Activated CD4-positive, alpha-beta T cell treated with anti-CD3 and anti-CD28 coated beads for 36 hours (primary cell): ENCODE data around the gene MYO1C. TPM values are rescaled to one million over a fixed set of nuclear protein-coding genes. Genes with fewer than 3 reads are reported as not detected.

Experiments used
- ATAC-seq: fragments of 200-7000 bp; cut with Tn5 transposase; one replicate; pipeline ENCODE4 v1.10.0; 2021; ENCODE audit warnings: mild to moderate bottlenecking, moderate library complexity
- CTCF ChIA-PET: fragments of 350-600 bp; sonication (Branson Sonifier 250); formaldehyde crosslinking; loops from one replicate; lab custom pipeline; 2021; ENCODE audit warnings: antibody characterized with exemption; lab: Charles Lee
- POLR2A ChIA-PET: fragments of 350-600 bp; sonication (Branson Sonifier 250); formaldehyde crosslinking; loops from one replicate; lab custom pipeline; 2021; ENCODE audit warnings: antibody characterized with exemption, inconsistent platforms; lab: Charles Lee
- DNase-seq: peaks from one replicate; pipeline ENCODE4 v3.0.0-alpha.2; 2020
- H3K27ac Mint-ChIP-seq: one replicate; pipeline ENCODE4 v1.8.0; 2021; ENCODE audit warnings: mixed read lengths
- H3K27me3 Mint-ChIP-seq: one replicate; pipeline ENCODE4 v1.8.0; 2021; ENCODE audit warnings: mixed read lengths
- H3K36me3 Mint-ChIP-seq: one replicate; pipeline ENCODE4 v1.8.0; 2021; ENCODE audit warnings: low read depth, mixed read lengths
- H3K4me1 Mint-ChIP-seq: one replicate; pipeline ENCODE4 v1.8.0; 2021; ENCODE audit warnings: mixed read lengths
- H3K4me3 Mint-ChIP-seq: one replicate; pipeline ENCODE4 v1.8.0; 2021; ENCODE audit warnings: mild to moderate bottlenecking, moderate library complexity, mixed read lengths
- H3K9me3 Mint-ChIP-seq: one replicate; pipeline ENCODE4 v1.8.0; 2021; ENCODE audit warnings: low read depth, mixed read lengths
- intact Hi-C, 2 experiments: fragments of 100-400 bp; cut with DNase I in 1 of 2; cut with micrococcal nuclease in 1 of 2; formaldehyde crosslinking; loops; one replicate each; pipeline versions ENCODE4 v1.14.2 to v1.15.1; 2022 to 2024; cut with DNase I, micrococcal nuclease
- total RNA-seq, 2 experiments: library from RNA; stranded (reverse); gene quantifications; one replicate each; pipeline ENCODE4 v1.2.3, GENCODE V29; 2021

MYO1C gene
- total RNA-seq, 2 experiments from 2014 or later, result 21.7 to 24.1 TPM

DNA sequence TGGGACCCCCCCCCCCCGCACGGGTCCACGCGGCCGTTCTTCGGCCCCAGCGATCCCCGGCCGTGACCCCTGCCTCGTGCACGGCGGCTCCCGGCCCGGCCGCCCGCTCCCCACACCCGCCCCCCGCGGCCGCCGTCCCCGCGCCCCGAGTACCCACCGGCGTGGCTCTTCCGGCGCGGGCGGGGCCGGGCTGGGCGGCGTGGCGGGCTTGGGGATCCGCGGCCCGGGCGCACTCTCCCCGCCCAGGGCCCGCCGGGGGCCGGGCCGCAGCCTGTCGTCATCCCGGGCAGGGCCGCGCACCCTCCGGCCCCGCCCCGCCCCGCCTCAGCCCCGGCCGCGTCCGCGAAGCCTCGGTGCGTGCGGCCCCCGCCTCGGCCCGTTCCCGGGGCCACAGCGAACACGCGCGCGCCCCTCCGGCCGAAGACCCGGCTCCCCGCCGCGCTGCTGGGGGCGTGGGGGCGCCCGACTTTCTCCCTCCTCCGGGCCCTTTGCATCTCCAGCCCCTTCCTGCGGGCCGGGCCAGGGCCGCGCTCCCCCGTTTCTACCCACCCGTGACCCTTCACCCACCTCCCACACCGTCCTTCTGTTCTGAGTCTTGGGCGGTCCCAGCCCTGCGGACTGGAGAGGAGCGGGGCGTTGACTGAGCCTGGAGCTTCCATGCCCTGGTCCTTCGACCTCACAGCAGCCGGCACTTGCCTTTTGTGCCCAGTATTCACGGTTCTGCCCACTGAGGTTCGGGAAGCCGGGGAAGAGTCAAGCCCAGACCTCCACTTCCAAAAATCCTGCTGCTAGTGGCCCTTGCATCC, 840 bp downstream of the MYO1C start:
- intact Hi-C loops, result loop anchor here in 1 of 2 experiments (1.0 to 2.0 kb wide), 6 partner anchors 25 to 157 kb away; partner anchors contain the start of genes CRK, INPP5K, PITPNA and RILP
- POLR2A ChIA-PET, result interaction anchor here (1.0 kb wide), 1 partner anchor 32 kb away, joined by 4 read pairs; no protein-coding TSS in a partner anchor

DNA sequence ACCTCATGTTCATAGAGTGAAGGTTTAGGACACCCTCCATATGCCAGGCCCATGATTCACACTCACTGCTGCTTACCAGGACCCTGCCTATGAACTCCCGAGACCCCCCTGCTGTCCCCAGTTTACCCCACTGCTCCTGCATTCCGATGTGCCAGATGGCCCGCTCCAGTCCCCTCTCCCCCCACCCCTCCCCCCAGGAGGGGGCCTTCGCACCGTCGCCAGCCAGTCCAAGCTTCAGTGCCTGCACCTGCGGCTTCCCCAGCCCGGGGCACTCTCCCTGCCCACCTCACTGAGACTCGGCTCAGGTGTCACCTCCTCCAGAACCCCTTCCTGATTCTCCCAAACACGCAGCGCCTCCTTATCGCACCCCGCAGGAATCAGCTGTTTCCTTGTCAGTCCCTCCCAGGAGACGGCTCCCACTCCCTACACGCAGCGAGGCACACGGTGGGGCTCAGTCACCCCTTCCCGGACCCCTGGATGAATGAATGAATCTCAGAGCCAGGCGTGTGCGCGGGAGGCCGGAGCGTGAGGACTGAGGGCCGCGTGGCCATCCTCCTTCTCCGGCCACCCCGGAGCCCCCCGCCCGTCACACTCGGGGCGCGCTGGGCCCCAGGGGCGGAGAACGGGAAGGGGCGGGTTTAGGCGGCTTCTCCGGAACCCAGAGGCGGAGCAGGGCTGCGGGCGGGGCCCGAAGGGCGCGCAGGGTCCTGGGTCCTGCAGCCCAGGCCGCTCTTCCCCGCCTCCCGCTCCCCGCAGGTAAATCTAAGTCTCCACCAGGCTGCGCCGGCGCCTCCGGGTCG, 1.6 kb downstream of the MYO1C start:
- intact Hi-C loops, result loop anchor here in 1 of 2 experiments (1.0 to 2.0 kb wide), 6 partner anchors 25 to 158 kb away; partner anchors contain the start of genes CRK, INPP5K, PITPNA and RILP
- Mint-ChIP-seq H3K9me3 (no peaks in the 10 kb centered on the region), H3K4me1 (peaks cover 38% of the 10 kb centered on the region), H3K27ac (peak overlapping the region; percentile 48), H3K36me3 (no peaks in the 10 kb centered on the region), H3K4me3 (peak overlapping the region; percentile 83), H3K27me3 (no peaks in the 10 kb centered on the region)
- POLR2A ChIA-PET, result no interaction called here
- DNase-seq (peak; percentile 81), ATAC-seq (peak; percentile 74)
- CTCF ChIA-PET, result no interaction called here

More for the DNA sequence above, 840 bp downstream of the MYO1C start:
- Mint-ChIP-seq H3K27me3 (no peaks in the 10 kb centered on the region), H3K4me1 (peaks cover 35% of the 10 kb centered on the region), H3K4me3 (peak overlapping the region; percentile 83), H3K36me3 (no peaks in the 10 kb centered on the region), H3K27ac (peak overlapping the region; percentile 59), H3K9me3 (no peaks in the 10 kb centered on the region)
- CTCF ChIA-PET, result interaction anchor here (0.8 to 1.1 kb wide), 3 partner anchors 18 to 126 kb away, joined by 3 to 5 read pairs (median 4); no protein-coding TSS in a partner anchor
- peak; percentile 62 for ATAC-seq
- peak; percentile 64 for DNase-seq

DNA sequence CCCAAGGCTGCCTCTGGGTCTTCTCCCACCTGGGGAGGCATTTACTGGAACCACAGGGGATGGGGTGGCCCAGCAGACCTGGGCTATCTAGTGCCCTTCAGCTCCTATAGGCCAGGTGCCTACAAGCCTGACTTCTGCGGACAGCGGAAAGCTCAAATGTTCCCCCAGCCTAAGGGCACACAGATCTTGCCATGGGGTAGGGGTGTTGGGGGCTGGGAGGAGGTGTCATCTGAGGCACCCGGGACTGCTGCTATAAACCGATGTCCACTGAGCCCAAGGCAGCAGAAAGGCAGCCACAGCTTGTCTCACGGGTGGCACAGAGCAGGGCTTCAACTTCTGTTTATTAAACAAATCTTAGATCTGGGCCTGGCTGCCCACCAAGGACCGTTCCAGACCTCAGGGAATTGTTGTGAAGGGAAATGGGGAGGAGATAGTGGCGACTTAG, 3.6 kb downstream of the MYO1C start:
- POLR2A ChIA-PET, result interaction anchor here (0.7 kb wide), 1 partner anchor 10 kb away, joined by 6 read pairs; no protein-coding TSS in a partner anchor
- H3K27ac Mint-ChIP-seq, result no peak overlapping the region
- peaks cover 42% of the 10 kb centered on the region for H3K4me1 Mint-ChIP-seq
- H3K9me3 Mint-ChIP-seq, result no peaks in the 10 kb centered on the region
- H3K4me3 Mint-ChIP-seq, result peak overlapping the region; percentile 6
- no peaks in the 10 kb centered on the region for H3K27me3 Mint-ChIP-seq
- H3K36me3 Mint-ChIP-seq, result peaks cover 3% of the 10 kb centered on the region
- CTCF ChIA-PET, result interaction anchor here (0.7 to 1.6 kb wide), 2 partner anchors 123 to 161 kb away, joined by 3 to 4 read pairs; partner anchors contain the start of gene RILP
- ATAC-seq, result no peak
- intact Hi-C loops, result loop anchor here in 1 of 2 experiments (2.0 kb wide), 1 partner anchor 26 kb away; no protein-coding TSS in a partner anchor
- DNase-seq, result no peak

DNA sequence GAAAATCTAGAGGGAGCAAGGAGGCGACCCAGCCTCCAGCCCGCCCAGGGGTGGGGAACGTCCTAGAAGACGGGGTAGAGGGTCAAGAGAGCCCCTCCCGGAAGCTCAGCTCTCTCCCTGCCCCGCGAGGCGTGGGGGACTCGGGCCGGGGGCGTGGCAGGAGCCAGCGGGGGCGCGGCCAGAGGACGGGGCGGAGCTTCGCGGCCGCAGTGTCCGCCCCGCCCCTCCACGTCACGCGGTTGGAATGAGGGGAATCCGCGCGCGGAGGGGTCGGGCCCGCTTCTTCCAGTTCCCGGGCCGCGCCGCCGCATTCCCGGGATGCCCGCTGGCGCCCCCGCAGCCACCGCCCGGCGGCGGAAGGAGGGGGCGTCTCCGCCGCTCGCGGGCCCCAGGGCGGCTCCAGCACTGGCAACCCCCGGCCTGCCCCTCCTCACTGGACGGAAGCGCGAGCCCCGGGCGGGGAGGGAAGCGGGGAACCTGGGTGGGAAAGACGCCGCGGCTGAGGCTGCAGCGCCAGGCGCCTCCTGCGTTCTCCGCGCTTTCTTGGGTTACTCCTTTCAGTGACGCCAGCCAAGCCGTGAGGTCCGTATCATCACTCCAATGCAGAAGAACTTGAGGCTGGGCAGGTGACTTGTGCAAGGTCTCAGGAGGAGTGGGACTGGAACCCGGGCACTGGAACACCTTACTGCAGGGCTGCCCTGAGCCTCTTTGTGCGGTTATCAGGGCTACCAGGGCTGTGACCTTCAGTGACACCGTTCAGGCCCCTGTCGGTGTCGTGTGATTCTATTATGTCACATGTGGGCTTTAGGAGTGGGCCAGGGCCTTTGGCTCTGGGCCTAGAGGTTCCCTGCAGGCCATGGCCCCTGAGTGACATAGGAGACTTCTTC, 4.3 kb downstream of the MYO1C start:
- ChIA-PET POLR2A (interaction anchor here (0.6 to 0.8 kb wide), 2 partner anchors 56 to 97 kb away, joined by 3 to 4 read pairs; no protein-coding TSS in a partner anchor), CTCF (interaction anchor here (0.6 to 1.6 kb wide), 4 partner anchors 46 to 161 kb away, joined by 3 to 4 read pairs (median 4); partner anchors contain the start of gene RILP)
- no peaks in the 10 kb centered on the region for H3K27me3 Mint-ChIP-seq
- H3K4me1 Mint-ChIP-seq, result peaks cover 42% of the 10 kb centered on the region
- DNase-seq (peak; percentile 77), ATAC-seq (peak; percentile 10)
- intact Hi-C loops, result loop anchor here in 1 of 2 experiments (2.0 kb wide), 1 partner anchor 25 kb away; no protein-coding TSS in a partner anchor
- H3K9me3 Mint-ChIP-seq, result no peaks in the 10 kb centered on the region
- peaks cover 3% of the 10 kb centered on the region for H3K36me3 Mint-ChIP-seq
- H3K4me3 Mint-ChIP-seq, result peak overlapping the region; percentile 71
- peak overlapping the region; percentile 63 for H3K27ac Mint-ChIP-seq

DNA sequence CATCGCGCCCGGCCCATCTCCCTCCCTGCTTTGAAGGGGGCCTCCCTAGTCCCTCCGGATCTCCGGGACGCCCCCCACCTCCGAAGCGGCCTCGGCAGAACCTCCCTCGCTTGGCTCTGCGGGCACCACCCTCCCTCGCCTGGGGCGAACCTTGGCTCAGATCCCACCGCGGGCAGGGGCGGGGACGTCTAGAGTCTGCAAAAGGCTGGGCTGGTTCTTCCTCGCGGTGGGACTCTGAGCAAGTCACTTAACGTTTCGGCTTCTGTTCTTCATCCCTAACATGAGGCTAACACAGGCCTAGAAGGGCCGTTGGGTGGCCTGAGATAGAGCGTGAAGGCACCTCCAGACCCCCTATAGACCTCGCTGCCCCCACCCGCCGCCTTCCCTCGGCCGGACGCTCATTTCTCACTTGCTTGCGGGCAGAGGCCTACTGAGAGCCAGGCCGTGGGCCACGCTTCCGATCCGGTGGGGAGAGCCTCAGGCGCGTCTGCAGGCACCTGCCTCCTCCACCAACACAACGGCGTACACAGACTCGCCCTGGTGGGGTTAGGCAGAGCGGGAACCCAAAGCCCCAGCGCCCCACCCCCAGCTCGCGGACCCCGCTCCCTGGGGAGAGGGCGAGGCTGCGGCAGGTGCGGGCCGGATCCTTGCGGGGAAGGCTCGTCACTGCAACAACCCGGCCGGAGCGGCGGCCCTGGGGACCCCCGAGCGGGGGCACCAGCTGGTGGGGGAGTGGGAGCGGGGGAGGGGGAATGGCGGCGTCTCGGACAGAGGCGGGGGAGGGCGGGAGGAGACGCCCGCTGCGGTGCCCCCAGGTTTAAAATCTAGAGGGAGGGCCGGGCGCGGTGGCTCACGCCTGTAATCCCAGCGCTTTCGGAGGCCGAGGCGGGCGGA, 5.4 kb downstream of the MYO1C start:
- peak; percentile 37 for ATAC-seq
- Mint-ChIP-seq H3K27ac (peak overlapping the region; percentile 77), H3K36me3 (peaks cover 3% of the 10 kb centered on the region)

DNA sequence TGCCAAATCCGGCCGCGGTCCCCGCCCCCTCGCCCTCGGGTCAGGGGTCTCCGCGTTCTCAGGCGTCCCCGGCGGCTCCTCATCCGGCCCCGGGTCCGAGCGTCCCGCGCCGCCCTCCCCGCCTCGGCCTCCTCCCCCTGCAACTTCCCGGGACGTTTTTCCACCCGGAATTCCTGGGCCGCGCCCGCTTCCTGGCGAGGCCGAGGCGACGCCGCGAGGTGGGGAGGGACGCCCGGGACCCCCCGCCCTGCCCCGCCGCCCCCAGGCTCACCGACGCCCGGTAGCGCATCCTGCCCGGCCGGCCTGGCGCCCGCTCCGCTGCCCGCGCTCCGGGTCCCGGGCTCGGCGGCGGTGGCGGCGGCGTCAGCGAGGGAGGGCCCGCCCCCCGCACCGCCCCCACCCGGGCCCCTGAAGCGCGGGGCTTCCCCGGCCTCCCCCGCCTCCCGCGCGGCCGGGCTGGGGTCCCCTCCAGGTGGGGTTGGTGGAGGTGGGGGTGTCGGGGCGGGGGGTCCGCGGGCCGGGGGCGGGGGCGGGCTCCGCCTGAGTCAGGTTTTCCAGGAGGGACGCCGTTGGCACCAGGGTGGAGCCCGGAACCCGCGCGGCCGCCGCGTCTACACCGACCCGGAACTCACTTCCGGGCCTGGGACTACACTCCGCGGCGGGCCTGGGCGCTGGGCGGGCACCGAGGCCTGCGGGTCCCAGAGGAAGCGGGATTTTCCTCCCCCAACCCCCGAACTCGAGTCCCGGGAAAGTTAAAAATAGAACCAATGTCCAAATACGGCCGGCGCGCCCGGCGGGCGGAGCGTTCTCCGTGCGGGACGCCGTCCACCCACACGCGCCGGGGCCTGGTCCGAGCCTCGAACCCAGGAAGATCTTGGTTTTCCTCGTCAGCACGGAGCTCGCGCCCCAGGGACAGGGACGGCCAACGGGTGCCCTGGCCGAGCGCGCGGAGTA, 6.8 kb downstream of the MYO1C start:
- Mint-ChIP-seq H3K9me3 (no peaks in the 10 kb centered on the region), H3K4me3 (peak overlapping the region; percentile 66), H3K27me3 (no peaks in the 10 kb centered on the region), H3K27ac (no peak overlapping the region), H3K4me1 (peaks cover 32% of the 10 kb centered on the region), H3K36me3 (peaks cover 6% of the 10 kb centered on the region)
- ATAC-seq (peak; percentile 38), DNase-seq (peak; percentile 81)
- intact Hi-C loops, result loop anchor here in 1 of 2 experiments (1.0 kb wide), 2 partner anchors 22 to 85 kb away; partner anchors contain the start of gene YWHAE
- CTCF ChIA-PET, result interaction anchor here (1.1 kb wide), 1 partner anchor 121 kb away, joined by 8 read pairs; no protein-coding TSS in a partner anchor
- POLR2A ChIA-PET, result no interaction called here

More for the DNA sequence above, 5.4 kb downstream of the MYO1C start:
- ChIA-PET CTCF (interaction anchor here (0.6 kb wide), 1 partner anchor 120 kb away, joined by 3 read pairs; no protein-coding TSS in a partner anchor), POLR2A (interaction anchor here (0.6 to 0.8 kb wide), 2 partner anchors 55 to 96 kb away, joined by 3 to 4 read pairs; no protein-coding TSS in a partner anchor)
- intact Hi-C loops, result loop anchor here in 1 of 2 experiments (1.0 kb wide), 1 partner anchor 87 kb away; the partner anchor contains the start of gene YWHAE
- no peaks in the 10 kb centered on the region for H3K27me3 Mint-ChIP-seq
- H3K9me3 Mint-ChIP-seq, result no peaks in the 10 kb centered on the region
- DNase-seq, result peak; percentile 86
- peaks cover 37% of the 10 kb centered on the region for H3K4me1 Mint-ChIP-seq
- H3K4me3 Mint-ChIP-seq, result peak overlapping the region; percentile 71

DNA sequence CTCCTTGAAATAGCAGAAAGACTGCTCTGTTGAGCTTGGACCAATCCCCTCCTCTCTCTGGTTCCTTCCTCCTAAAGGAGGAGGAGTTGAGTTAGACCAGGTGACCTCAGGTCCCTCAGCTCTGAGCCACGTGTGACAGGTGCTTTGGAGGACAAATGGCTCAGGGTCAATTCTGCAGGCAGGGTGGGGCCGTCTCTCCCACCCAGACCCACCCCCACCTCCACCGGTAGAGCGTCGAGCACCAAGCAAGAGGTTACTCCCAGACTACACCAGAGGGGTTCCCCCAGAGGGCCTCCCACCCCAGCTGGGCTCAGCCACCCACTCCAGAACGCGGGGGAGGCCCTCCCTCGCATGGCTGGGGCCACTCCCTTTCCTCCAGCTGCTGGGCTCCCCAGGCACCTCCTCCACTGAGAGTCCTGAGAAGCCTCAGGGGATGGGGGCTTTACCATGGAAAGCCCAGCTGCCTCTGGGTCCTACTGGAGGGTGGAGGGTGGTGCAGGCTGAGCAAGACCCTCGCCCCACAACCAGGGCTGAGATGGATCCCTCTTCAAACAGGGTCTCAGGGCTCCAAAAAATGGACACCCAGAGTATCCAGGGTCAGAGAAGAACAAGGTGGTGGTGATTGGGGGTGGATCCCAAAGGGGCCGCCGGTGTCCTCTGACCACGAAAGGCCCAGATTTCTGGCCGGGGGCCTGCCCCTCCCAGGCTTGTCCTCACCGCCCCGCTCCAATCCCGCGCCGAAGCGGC, 7.6 kb downstream of the MYO1C start:
- peaks cover 28% of the 10 kb centered on the region for H3K4me1 Mint-ChIP-seq
- peaks cover 6% of the 10 kb centered on the region for H3K36me3 Mint-ChIP-seq
- H3K4me3 Mint-ChIP-seq, result peak overlapping the region; percentile 63
- no peaks in the 10 kb centered on the region for H3K27me3 Mint-ChIP-seq
- CTCF ChIA-PET, result interaction anchor here (1.1 kb wide), 1 partner anchor 120 kb away, joined by 8 read pairs; no protein-coding TSS in a partner anchor
- ATAC-seq, result peak; percentile 8
- DNase-seq, result peak; percentile 56
- POLR2A ChIA-PET, result no interaction called here
- peak overlapping the region; percentile 72 for H3K27ac Mint-ChIP-seq
- intact Hi-C loops, result loop anchor here in 1 of 2 experiments (1.0 kb wide), 1 partner anchor 22 kb away; no protein-coding TSS in a partner anchor
- no peaks in the 10 kb centered on the region for H3K9me3 Mint-ChIP-seq

DNA sequence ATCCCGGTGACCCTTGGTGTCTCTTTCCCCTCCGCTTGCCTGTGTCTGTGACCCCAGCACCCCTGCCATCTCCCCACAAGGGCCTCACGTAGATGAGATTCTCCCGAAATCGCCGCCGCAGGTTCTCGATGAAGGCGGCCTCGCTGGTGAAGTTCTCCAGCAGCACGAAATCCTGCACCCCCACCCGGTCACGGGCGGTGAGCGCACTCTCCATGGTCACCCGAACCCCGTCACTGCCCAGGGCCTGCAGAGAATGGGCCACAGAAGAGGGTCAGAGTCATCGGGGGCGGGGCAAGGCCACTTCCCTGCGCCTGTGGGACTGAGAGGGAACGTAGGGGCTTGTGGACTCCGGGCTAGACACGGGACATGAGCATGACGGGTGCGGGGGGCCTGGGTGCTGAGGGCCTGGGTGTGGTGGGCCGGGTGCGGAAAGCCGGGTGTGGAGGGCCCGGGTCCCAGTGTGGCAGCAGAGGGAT, 8.4 kb downstream of the MYO1C start:
- CTCF ChIA-PET, result no interaction called here
- intact Hi-C loops, result no loop called here
- POLR2A ChIA-PET, result no interaction called here
- no peaks in the 10 kb centered on the region for H3K27me3 Mint-ChIP-seq
- no peak overlapping the region for H3K27ac Mint-ChIP-seq
- DNase-seq (no peak), ATAC-seq (no peak)
- H3K9me3 Mint-ChIP-seq, result no peaks in the 10 kb centered on the region
- H3K36me3 Mint-ChIP-seq, result peaks cover 6% of the 10 kb centered on the region
- peaks cover 23% of the 10 kb centered on the region for H3K4me1 Mint-ChIP-seq
- peak overlapping the region; percentile 63 for H3K4me3 Mint-ChIP-seq
